Fibroblast of lung (primary cell): Measurements from ENCODE around the gene SPC24. TPM values are rescaled to one million over a fixed set of nuclear protein-coding genes. Genes with fewer than 3 reads are reported as not detected.

Experiments used
- DNase-seq, 2 donors: peaks; one replicate each; pipeline versions ENCODE4 v3.0.0 to v3.0.0-alpha.2; 2010; ENCODE audit warnings: low read depth in 2 of 2
- H2AFZ ChIP-seq: 2 replicates; pipeline ENCODE4 v1.5.1; 2012; ENCODE audit warnings: low read length, control low read depth, inconsistent platforms
- H3K27ac ChIP-seq: 2 replicates; pipeline ENCODE4 v1.5.1; 2011; ENCODE audit warnings: low read length, control low read depth; ENCODE audit not compliant: insufficient read depth
- H3K27me3 ChIP-seq: 2 replicates; pipeline ENCODE4 v1.5.1; 2011; ENCODE audit warnings: mild to moderate bottlenecking, low read length; ENCODE audit not compliant: control insufficient read depth, insufficient read depth
- H3K36me3 ChIP-seq: 2 replicates; pipeline ENCODE4 v1.5.1; 2011; ENCODE audit warnings: low read length; ENCODE audit not compliant: control insufficient read depth, insufficient read depth
- H3K4me1 ChIP-seq: 2 replicates; pipeline ENCODE4 v1.5.1; 2011; ENCODE audit warnings: low read length; ENCODE audit not compliant: control insufficient read depth, insufficient read depth; ENCODE audit errors: extremely low read depth
- H3K4me2 ChIP-seq: 2 replicates; pipeline ENCODE4 v1.5.1; 2011; ENCODE audit warnings: low read length, control low read depth; ENCODE audit not compliant: insufficient read depth; ENCODE audit errors: extremely low read depth
- H3K4me3 ChIP-seq, 4 experiments: fragments of 200-600 bp in 1 of 4; sonication (generic) in 1 of 4; replicated peaks in 1 of 4; 2 replicates each; pipeline ENCODE4 v1.5.1; 2011 to 2016; ENCODE audit warnings: low read length in 4 of 4, low read depth in 3 of 4, mild to moderate bottlenecking in 3 of 4, control low read depth in 2 of 4, inconsistent platforms in 1 of 4, mixed read lengths in 1 of 4; ENCODE audit not compliant: insufficient read depth in 1 of 4; ENCODE audit errors: control extremely low read depth in 1 of 4
- H3K79me2 ChIP-seq: 2 replicates; pipeline ENCODE4 v1.5.1; 2012; ENCODE audit warnings: mild to moderate bottlenecking, low read length, inconsistent platforms; ENCODE audit not compliant: control insufficient read depth, insufficient read depth
- H3K9ac ChIP-seq: 2 replicates; pipeline ENCODE4 v1.5.1; 2011; ENCODE audit warnings: mild to moderate bottlenecking, low read length, control low read depth; ENCODE audit not compliant: insufficient read depth
- H3K9me3 ChIP-seq: 2 replicates; pipeline ENCODE4 v1.5.1; 2012; ENCODE audit warnings: low read depth, low read length; ENCODE audit not compliant: control insufficient read depth, insufficient read depth
- H4K20me1 ChIP-seq: 2 replicates; pipeline ENCODE4 v1.5.1; 2011; ENCODE audit warnings: low read length; ENCODE audit not compliant: control insufficient read depth, insufficient read depth; ENCODE audit errors: extremely low read depth
- CTCF ChIP-seq, 2 donors: IDR thresholded peaks in 1 of 2; conservative IDR thresholded peaks in 1 of 2; 1 replicate in 1 of 2; 2 replicates in 1 of 2; pipeline ENCODE4 v1.5.1; 2011 to 2012; ENCODE audit warnings: low read length in 2 of 2, control low read depth in 1 of 2, inconsistent platforms in 1 of 2, low read depth in 1 of 2, mild to moderate bottlenecking in 1 of 2
- EZH2 ChIP-seq: IDR thresholded peaks from 2 replicates; pipeline ENCODE4 v1.5.1; 2012; ENCODE audit warnings: low read length, control low read depth, mild to moderate bottlenecking; ENCODE audit errors: missing control alignments
- polyA plus RNA-seq, 2 donors: library from polyadenylated mRNA; depleted of rRNA in 1 of 2; stranded (reverse) in 1 of 2; unstranded in 1 of 2; fragments of >200 nt; gene quantifications; 2 replicates each; pipeline ENCODE4 v1.2.1, GENCODE V29; 2011 to 2012; ENCODE audit warnings: missing spikeins in 1 of 2
- total RNA-seq: library from RNA; depleted of rRNA; stranded (reverse); fragments of >200 nt; gene quantifications from 2 replicates; pipeline ENCODE4 v1.2.1, GENCODE V29; 2014

The SPC24 gene
- total and polyA plus RNA-seq, 2 donors (not counting 1 experiment from before 2014, with no cell fraction given) = 8.1 to 32.0 TPM

- Histone ChIP-seq H3K4me2 (no peak overlapping the region), H3K4me3 (no peak overlapping the region), H3K79me2 (peaks cover 30% of the 10 kb centered on the region), H3K27me3 (no peaks in the 10 kb centered on the region), H3K9me3 (no peaks in the 10 kb centered on the region), H3K4me1 (peaks cover 23% of the 10 kb centered on the region), H4K20me1 (no peaks in the 10 kb centered on the region), H3K9ac (no peak overlapping the region), H3K36me3 (peaks cover 9% of the 10 kb centered on the region), H3K27ac (no peak overlapping the region), H2AFZ (no peak overlapping the region)
- no peak for DNase-seq
- no peak for TF ChIP-seq EZH2
- TF ChIP-seq CTCF (conservative IDR thresholded peaks at IDR 0.05 in 1 of 2, IDR thresholded peaks at IDR 0.05 in 1 of 2; ENCODE audit: low read depth in 1 of 2, low read length in 2 of 2) = no peak
Measured at GRCh38 chr19:11148001-11148400, 7.6 kb downstream of the SPC24 start.

GRCh38 chr19:11145536-11145924 lies 10.1 kb downstream of the SPC24 start:
- no peaks in the 10 kb centered on the region for H4K20me1 ChIP-seq
- H2AFZ ChIP-seq = no peak overlapping the region
- H3K4me2 ChIP-seq = no peak overlapping the region
- H3K4me3 ChIP-seq = no peak overlapping the region
- no peak for DNase-seq
- peaks cover 14% of the 10 kb centered on the region for H3K79me2 ChIP-seq
- no peak for TF ChIP-seq EZH2
- TF ChIP-seq CTCF (conservative IDR thresholded peaks at IDR 0.05 in 1 of 2, IDR thresholded peaks at IDR 0.05 in 1 of 2; ENCODE audit: low read depth in 1 of 2, low read length in 2 of 2) = no peak
- H3K27me3 ChIP-seq = no peaks in the 10 kb centered on the region
- H3K27ac ChIP-seq = peak overlapping the region; percentile 52
- peaks cover 9% of the 10 kb centered on the region for H3K36me3 ChIP-seq
- H3K9ac ChIP-seq = no peak overlapping the region
- H3K9me3 ChIP-seq = no peaks in the 10 kb centered on the region
- H3K4me1 ChIP-seq = peaks cover 20% of the 10 kb centered on the region

GRCh38 chr19:11142528-11143171 lies 12.9 kb downstream of the SPC24 start:
- Histone ChIP-seq H3K36me3 (peaks cover 6% of the 10 kb centered on the region), H3K79me2 (no peaks in the 10 kb centered on the region), H3K27ac (peak overlapping the region; percentile 99), H3K4me3 (peak overlapping the region in 1 of 4 experiments; percentile 37), H4K20me1 (no peaks in the 10 kb centered on the region), H3K9ac (peak overlapping the region; percentile 83), H3K27me3 (no peaks in the 10 kb centered on the region), H2AFZ (no peak overlapping the region), H3K4me1 (peaks cover 39% of the 10 kb centered on the region), H3K4me2 (peak overlapping the region; percentile 73), H3K9me3 (no peaks in the 10 kb centered on the region)
- no peak for TF ChIP-seq CTCF (conservative IDR thresholded peaks at IDR 0.05 in 1 of 2, IDR thresholded peaks at IDR 0.05 in 1 of 2; ENCODE audit: low read depth in 1 of 2, low read length in 2 of 2)
- no peak for TF ChIP-seq EZH2
- peak; percentile 90 to 96 for DNase-seq
